Trophoblast cell (in vitro differentiated cells and primary cell): ENCODE measurements around the gene ATG4B.

Experiments used
- DNase-seq, 2 donors: peaks; one replicate each; pipeline ENCODE4 v3.0.0-alpha.2; 2016
- H2AFZ ChIP-seq: 2 replicates; pipeline ENCODE4 v1.6.1; 2013; ENCODE audit warnings: low read length, moderate library complexity, mild to moderate bottlenecking; ENCODE audit not compliant: insufficient read depth, poor library complexity
- H2AK5ac ChIP-seq: 2 replicates; pipeline ENCODE4 v1.6.1; 2013; ENCODE audit warnings: mild to moderate bottlenecking, low read length
- H2BK120ac ChIP-seq: 2 replicates; pipeline ENCODE4 v1.6.1; 2013; ENCODE audit warnings: low read length, mild to moderate bottlenecking, moderate library complexity; ENCODE audit not compliant: insufficient read depth, poor library complexity
- H2BK12ac ChIP-seq: 2 replicates; pipeline ENCODE4 v1.6.1; 2013; ENCODE audit warnings: mild to moderate bottlenecking, low read length, moderate library complexity
- H2BK5ac ChIP-seq: 2 replicates; pipeline ENCODE4 v1.6.1; 2013; ENCODE audit warnings: low read length, low read depth, moderate library complexity, mild to moderate bottlenecking; ENCODE audit not compliant: poor library complexity
- H3K14ac ChIP-seq: 2 replicates; pipeline ENCODE4 v1.6.1; 2013; ENCODE audit warnings: mild to moderate bottlenecking, low read length
- H3K18ac ChIP-seq: 2 replicates; pipeline ENCODE4 v1.6.1; 2013; ENCODE audit warnings: mild to moderate bottlenecking, low read length
- H3K23ac ChIP-seq: 2 replicates; pipeline ENCODE4 v1.6.1; 2013; ENCODE audit warnings: low read length
- H3K27ac ChIP-seq: 2 replicates; pipeline ENCODE4 v1.5.1; 2013; ENCODE audit warnings: low read depth, mild to moderate bottlenecking, inconsistent platforms, low read length, moderate library complexity
- H3K27me3 ChIP-seq: 2 replicates; pipeline ENCODE4 v1.6.1; 2013; ENCODE audit warnings: inconsistent platforms, mild to moderate bottlenecking, low read length, moderate library complexity; ENCODE audit not compliant: insufficient read depth
- H3K36me3 ChIP-seq, 2 experiments: 1 replicate in 1 of 2; 2 replicates in 1 of 2; pipeline ENCODE4 v1.6.1; 2013; ENCODE audit warnings: low read length in 2 of 2, mild to moderate bottlenecking in 2 of 2, moderate library complexity in 1 of 2; ENCODE audit not compliant: insufficient read depth in 2 of 2, control insufficient read depth in 1 of 2
- H3K4ac ChIP-seq: 2 replicates; pipeline ENCODE4 v1.6.1; 2013; ENCODE audit warnings: low read depth, mild to moderate bottlenecking, low read length, moderate library complexity
- H3K4me1 ChIP-seq, 2 experiments: 1 replicate in 1 of 2; 2 replicates in 1 of 2; pipeline ENCODE4 v1.6.1; 2013; ENCODE audit warnings: low read length in 2 of 2, mild to moderate bottlenecking in 2 of 2, moderate library complexity in 1 of 2; ENCODE audit not compliant: insufficient read depth in 2 of 2, control insufficient read depth in 1 of 2
- H3K4me2 ChIP-seq: 2 replicates; pipeline ENCODE4 v1.6.1; 2013; ENCODE audit warnings: inconsistent platforms, mild to moderate bottlenecking, low read length, moderate library complexity
- H3K4me3 ChIP-seq: 2 replicates; pipeline ENCODE4 v1.5.1; 2013; ENCODE audit warnings: mild to moderate bottlenecking, low read depth, low read length, inconsistent platforms
- H3K79me1 ChIP-seq: one replicate; pipeline ENCODE4 v1.6.1; 2013; ENCODE audit warnings: low read length
- H3K79me2 ChIP-seq: 2 replicates; pipeline ENCODE4 v1.6.1; 2013; ENCODE audit warnings: low read length, mild to moderate bottlenecking; ENCODE audit not compliant: control insufficient read depth, insufficient read depth, poor library complexity
- H3K9ac ChIP-seq: 2 replicates; pipeline ENCODE4 v1.6.1; 2013; ENCODE audit warnings: mild to moderate bottlenecking, low read length
- H3K9me3 ChIP-seq: 2 replicates; pipeline ENCODE4 v1.6.1; 2013; ENCODE audit warnings: low read depth, mild to moderate bottlenecking, control low read depth, inconsistent platforms, low read length; ENCODE audit not compliant: insufficient read depth
- H4K12ac ChIP-seq: 2 replicates; pipeline ENCODE4 v1.6.1; 2013; ENCODE audit warnings: low read depth, mild to moderate bottlenecking, low read length, moderate library complexity
- H4K8ac ChIP-seq: 2 replicates; pipeline ENCODE4 v1.6.1; 2013; ENCODE audit warnings: low read depth, mild to moderate bottlenecking, low read length, moderate library complexity
- H4K91ac ChIP-seq: one replicate; pipeline ENCODE4 v1.6.1; 2013; ENCODE audit warnings: low read depth, mild to moderate bottlenecking, low read length, moderate library complexity
- WGBS: extraction: QIAGEN DNeasy Blood & Tissue Kit; methylation state at CpG from one replicate; pipeline ENCODE4 v1.1.7; 2013; ENCODE audit warnings: missing lambda C conversion rate; ENCODE audit not compliant: insufficient read length, insufficient coverage; ENCODE audit errors: extremely low coverage; 5-methylcytosine and 5-hydroxymethylcytosine counted together

ATG4B gene

GRCh38 chr2:241703032-241703604 is 65.6 kb downstream of the ATG4B start:
- peak overlapping the region; percentile 70 for H3K9ac ChIP-seq
- H3K18ac ChIP-seq: peak overlapping the region; percentile 38
- H3K4me1 ChIP-seq: peaks cover 7 to 8% of the 10 kb centered on the region in 2 experiments
- H3K27me3 ChIP-seq: no peaks in the 10 kb centered on the region
- peaks cover 7% of the 10 kb centered on the region for H3K79me1 ChIP-seq
- peaks cover 12% of the 10 kb centered on the region for H3K79me2 ChIP-seq
- H3K4me3 ChIP-seq: peak overlapping the region; percentile 96
- no peak overlapping the region for H3K23ac ChIP-seq
- no CpG with 5 or more reads among the region's 11 CpGs for WGBS
- H3K14ac ChIP-seq: peak overlapping the region; percentile 73
- H2AFZ ChIP-seq: peak overlapping the region; percentile 92
- DNase-seq: no peak
- H4K91ac ChIP-seq: peak overlapping the region; percentile 54
- no peak overlapping the region for H2BK5ac ChIP-seq
- H2BK120ac ChIP-seq: no peak overlapping the region
- peak overlapping the region; percentile 74 for H3K4me2 ChIP-seq
- peak overlapping the region; percentile 50 for H4K12ac ChIP-seq
- peak overlapping the region; percentile 30 for H2AK5ac ChIP-seq
- H4K8ac ChIP-seq: peak overlapping the region; percentile 63
- H3K36me3 ChIP-seq: peaks cover 21 to 25% of the 10 kb centered on the region in 2 experiments
- no peak overlapping the region for H2BK12ac ChIP-seq
- H3K27ac ChIP-seq: no peak overlapping the region
- peaks cover 3% of the 10 kb centered on the region for H3K9me3 ChIP-seq
- peak overlapping the region; percentile 78 for H3K4ac ChIP-seq

GRCh38 chr2:241706537-241706936 is 69.0 kb downstream of the ATG4B start:
- H3K4ac ChIP-seq: no peak overlapping the region
- H4K8ac ChIP-seq: no peak overlapping the region
- H3K79me2 ChIP-seq: peaks cover 10% of the 10 kb centered on the region
- H3K27me3 ChIP-seq: no peaks in the 10 kb centered on the region
- no peak overlapping the region for H2BK120ac ChIP-seq
- H4K12ac ChIP-seq: no peak overlapping the region
- peaks cover 42 to 49% of the 10 kb centered on the region in 2 experiments for H3K36me3 ChIP-seq
- no CpG with 5 or more reads among the region's 6 CpGs for WGBS
- no peak for DNase-seq
- no peak overlapping the region for H3K14ac ChIP-seq
- no peak overlapping the region for H3K4me2 ChIP-seq
- no peak overlapping the region for H3K4me3 ChIP-seq
- H2BK5ac ChIP-seq: no peak overlapping the region
- no peak overlapping the region for H2BK12ac ChIP-seq
- H3K18ac ChIP-seq: no peak overlapping the region
- no peak overlapping the region for H2AK5ac ChIP-seq
- H4K91ac ChIP-seq: no peak overlapping the region
- H3K4me1 ChIP-seq: peaks cover 6 to 7% of the 10 kb centered on the region in 2 experiments
- peaks cover 5% of the 10 kb centered on the region for H3K79me1 ChIP-seq
- no peak overlapping the region for H3K27ac ChIP-seq
- peaks cover 6% of the 10 kb centered on the region for H3K9me3 ChIP-seq
- no peak overlapping the region for H2AFZ ChIP-seq
- no peak overlapping the region for H3K23ac ChIP-seq
- H3K9ac ChIP-seq: no peak overlapping the region

GRCh38 chr2:241708879-241709278 is 71.4 kb downstream of the ATG4B start:
- Histone ChIP-seq H2AFZ (no peak overlapping the region), H3K79me2 (no peaks in the 10 kb centered on the region), H3K27ac (no peak overlapping the region), H2BK120ac (no peak overlapping the region), H2BK12ac (no peak overlapping the region), H4K12ac (no peak overlapping the region), H2BK5ac (no peak overlapping the region), H3K18ac (no peak overlapping the region), H3K4me2 (no peak overlapping the region), H3K9me3 (peaks cover 9% of the 10 kb centered on the region), H3K23ac (no peak overlapping the region), H3K4me3 (no peak overlapping the region), H3K14ac (no peak overlapping the region), H3K27me3 (no peaks in the 10 kb centered on the region), H3K36me3 (peaks cover 60 to 62% of the 10 kb centered on the region in 2 experiments), H3K79me1 (no peaks in the 10 kb centered on the region), H4K8ac (no peak overlapping the region), H3K4ac (no peak overlapping the region), H3K9ac (no peak overlapping the region), H2AK5ac (no peak overlapping the region), H3K4me1 (no peaks in the 10 kb centered on the region), H4K91ac (no peak overlapping the region)
- DNase-seq: no peak
- no CpG with 5 or more reads among the region's 10 CpGs for WGBS

- H2BK120ac ChIP-seq: no peak overlapping the region
- H3K9ac ChIP-seq: no peak overlapping the region
- H3K4me3 ChIP-seq: no peak overlapping the region
- H4K8ac ChIP-seq: no peak overlapping the region
- no peaks in the 10 kb centered on the region for H3K79me1 ChIP-seq
- H3K14ac ChIP-seq: no peak overlapping the region
- no peak overlapping the region for H2BK12ac ChIP-seq
- H3K4me1 ChIP-seq: no peaks in the 10 kb centered on the region
- no peak overlapping the region for H3K27ac ChIP-seq
- no peak for DNase-seq
- H3K18ac ChIP-seq: no peak overlapping the region
- H2AK5ac ChIP-seq: no peak overlapping the region
- peaks cover 54 to 56% of the 10 kb centered on the region in 2 experiments for H3K36me3 ChIP-seq
- H3K79me2 ChIP-seq: no peaks in the 10 kb centered on the region
- peaks cover 25% of the 10 kb centered on the region for H3K9me3 ChIP-seq
- H3K27me3 ChIP-seq: no peaks in the 10 kb centered on the region
- no peak overlapping the region for H3K23ac ChIP-seq
- H4K12ac ChIP-seq: no peak overlapping the region
- H2AFZ ChIP-seq: no peak overlapping the region
- WGBS: no CpG with 5 or more reads among the region's 16 CpGs
- H3K4me2 ChIP-seq: no peak overlapping the region
- no peak overlapping the region for H2BK5ac ChIP-seq
- H4K91ac ChIP-seq: no peak overlapping the region
- no peak overlapping the region for H3K4ac ChIP-seq
Measured at GRCh38 chr2:241719093-241719492, 81.6 kb downstream of the ATG4B start.
